ENCODE results near the gene OR11L1. TPM values are rescaled to one million over a fixed set of nuclear protein-coding genes. Genes with fewer than 3 reads are reported as not detected.

Gene OR11L1
- total RNA-seq: not detected in 2 replicates

DNA sequence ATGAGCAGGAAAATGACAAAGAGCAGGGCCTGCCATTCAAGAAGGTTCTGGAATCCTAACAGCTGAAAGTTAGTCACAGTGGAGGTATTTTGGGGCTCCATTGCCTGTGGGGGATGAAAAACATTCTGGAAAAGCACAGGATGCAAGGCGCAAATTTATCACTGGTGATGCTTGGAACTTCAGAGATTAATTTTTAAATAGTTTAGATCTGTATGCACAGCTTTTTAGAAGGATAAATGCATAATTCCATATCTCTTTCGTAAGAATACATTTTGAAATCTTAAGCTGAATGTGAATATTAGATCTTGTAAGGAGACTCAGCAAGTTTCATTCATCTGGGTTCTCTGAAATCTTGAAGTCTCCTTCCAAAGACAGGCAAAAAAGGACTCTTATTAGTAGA lies at the start of gene OR11L1:
Gene OR11L1, minus strand, starts transcription at position 101 of the 400 bp plus-strand sequence. Its CDS starts 0 bp downstream, at position 101.

DNA sequence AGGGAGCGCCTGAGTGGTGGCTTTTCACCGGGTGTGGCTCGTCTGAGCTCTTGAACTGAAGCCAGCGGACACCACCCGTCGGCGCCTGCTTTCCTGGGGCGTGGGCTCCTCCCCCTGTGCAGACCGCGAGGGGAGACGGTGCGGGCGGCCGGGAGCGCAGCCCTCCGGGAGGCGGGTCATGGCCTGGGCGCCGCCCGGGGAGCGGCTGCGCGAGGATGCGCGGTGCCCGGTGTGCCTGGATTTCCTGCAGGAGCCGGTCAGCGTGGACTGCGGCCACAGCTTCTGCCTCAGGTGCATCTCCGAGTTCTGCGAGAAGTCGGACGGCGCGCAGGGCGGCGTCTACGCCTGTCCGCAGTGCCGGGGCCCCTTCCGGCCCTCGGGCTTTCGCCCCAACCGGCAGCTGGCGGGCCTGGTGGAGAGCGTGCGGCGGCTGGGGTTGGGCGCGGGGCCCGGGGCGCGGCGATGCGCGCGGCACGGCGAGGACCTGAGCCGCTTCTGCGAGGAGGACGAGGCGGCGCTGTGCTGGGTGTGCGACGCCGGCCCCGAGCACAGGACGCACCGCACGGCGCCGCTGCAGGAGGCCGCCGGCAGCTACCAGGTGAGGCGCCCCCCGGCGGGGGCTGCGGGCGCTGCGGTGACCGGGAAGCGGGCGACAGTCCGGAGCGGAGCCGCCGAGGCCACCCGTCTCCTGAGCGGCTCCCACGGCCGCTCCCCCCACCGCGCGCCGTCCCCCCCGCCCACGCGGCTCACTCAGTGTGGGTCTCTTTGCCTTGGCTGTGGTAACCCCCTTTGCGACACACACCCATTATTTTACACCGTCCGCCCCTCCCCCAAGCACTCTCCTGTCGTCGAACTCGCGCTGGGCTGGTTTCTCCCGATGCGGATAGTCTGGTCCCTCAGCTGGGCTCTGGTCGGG lies 15.6 kb upstream of the OR11L1 start, which contains the start of gene TRIM58:
Gene TRIM58, plus strand, starts transcription at position 119 of the 916 bp plus-strand sequence. Its CDS starts 60 bp downstream, at position 179.

GRCh38 chr1:247824023-247824422 lies 17.7 kb downstream of the OR11L1 start, which contains the start of gene OR14A16:
OR14A16 (minus strand) TSS chr1:247824119; CDS start chr1:247815729, 8,390 bp downstream.

Other genes starting within 250 kb of the OR11L1 start
- not detected in 2 replicates for gene OR2G3, start 236.3 kb downstream of the OR11L1 start, total RNA-seq
- gene OR13G1, start 162.2 kb downstream of the OR11L1 start, total RNA-seq: not detected in 2 replicates
- not detected in 2 replicates for gene OR6F1, start 125.2 kb downstream of the OR11L1 start, total RNA-seq
- 0.11 TPM in 1 of 2 replicates, not detected in the other for gene OR14K1, start 103.3 kb downstream of the OR11L1 start, total RNA-seq
- not detected in 2 replicates for gene OR14A2, start 93.8 kb downstream of the OR11L1 start, total RNA-seq
- not detected in 2 replicates for gene OR1C1, start 81.3 kb downstream of the OR11L1 start, total RNA-seq
- gene OR14A16, start 17.8 kb downstream of the OR11L1 start, total RNA-seq: not detected in 2 replicates
- 0.33 and 0.43 TPM in 2 replicates for gene TRIM58, start 15.3 kb upstream of the OR11L1 start, total RNA-seq
- gene OR2W3, start 53.7 kb upstream of the OR11L1 start, total RNA-seq: 0.09 and 0.33 TPM in 2 replicates
- gene OR2T8, start 78.4 kb upstream of the OR11L1 start, total RNA-seq: not detected in 2 replicates
- gene OR2AJ1, start 83.0 kb upstream of the OR11L1 start, total RNA-seq: not detected in 2 replicates
- gene OR2L8, start 107.0 kb upstream of the OR11L1 start, total RNA-seq: not detected in 2 replicates
- gene OR2AK2, start 123.3 kb upstream of the OR11L1 start, total RNA-seq: not detected in 2 replicates
- not detected in 2 replicates for gene OR2L5, start 171.8 kb upstream of the OR11L1 start, total RNA-seq
- not detected in 2 replicates for gene OR2L2, start 188.2 kb upstream of the OR11L1 start, total RNA-seq
- not detected in 2 replicates for gene OR2L3, start 204.9 kb upstream of the OR11L1 start, total RNA-seq

Data from dermis lymphatic vessel endothelial cell (primary cell).